RWPE1 (cell line): ENCODE results near the gene MYORG.

Experiments
- CTCF ChIA-PET: fragments of 350-600 bp; sonication (Branson Sonifier 250); formaldehyde crosslinking; extraction: SDS; loops from one replicate; lab custom pipeline; 2021; lab: Yijun Ruan, JAX
- POLR2A ChIA-PET: fragments of 400-600 bp; formaldehyde crosslinking; extraction: SDS; loops from one replicate; lab custom pipeline; 2020; ENCODE audit warnings: antibody characterized with exemption; ENCODE audit not compliant: low non-redundant PET; lab: Yijun Ruan, JAX
- DNase-seq: peaks from one replicate; pipeline ENCODE4 v3.0.0; 2012; ENCODE audit warnings: low spot score
- H3K27ac ChIP-seq: fragments of 450-650 bp; 2 replicates; pipeline ENCODE4 v1.5.1; 2017
- CTCF ChIP-seq: fragments of 450-650 bp; conservative IDR thresholded peaks from 2 replicates; pipeline ENCODE4 v1.5.1; 2017; ENCODE audit warnings: low read depth, mild to moderate bottlenecking

The MYORG gene

GRCh38 chr9:34335376-34335775 is 41.3 kb downstream of the MYORG start:
- TF ChIP-seq CTCF = no peak
- POLR2A ChIA-PET = no interaction called here
- no peak overlapping the region for H3K27ac ChIP-seq

GRCh38 chr9:34334916-34335315 is 41.8 kb downstream of the MYORG start:
- H3K27ac ChIP-seq = no peak overlapping the region
- no peak for TF ChIP-seq CTCF
- POLR2A ChIA-PET = no interaction called here
- CTCF ChIA-PET = interaction anchor here (6.1 kb wide), 1 partner anchor 44 kb away, joined by 54 read pairs; the partner anchor contains the start of gene MYORG
- DNase-seq = no peak

More at GRCh38 chr9:34335376-34335775, 41.3 kb downstream of the MYORG start:
- CTCF ChIA-PET = interaction anchor here (6.1 kb wide), 1 partner anchor 43 kb away, joined by 54 read pairs; the partner anchor contains the start of gene MYORG
- no peak for DNase-seq

GRCh38 chr9:34334337-34334824 is 42.3 kb downstream of the MYORG start:
- ChIA-PET POLR2A (interaction anchor here (1.3 kb wide), 1 partner anchor 42 kb away, joined by 3 read pairs; the partner anchor contains the start of gene MYORG), CTCF (interaction anchor here (6.1 kb wide), 1 partner anchor 44 kb away, joined by 54 read pairs; the partner anchor contains the start of gene MYORG)
- DNase-seq = no peak
- no peak for TF ChIP-seq CTCF
- H3K27ac ChIP-seq = no peak overlapping the region

GRCh38 chr9:34333836-34334235 is 42.9 kb downstream of the MYORG start:
- CTCF ChIA-PET = interaction anchor here (6.1 kb wide), 1 partner anchor 45 kb away, joined by 54 read pairs; the partner anchor contains the start of gene MYORG
- POLR2A ChIA-PET = interaction anchor here (0.7 to 1.3 kb wide), 2 partner anchors 43 to 48 kb away, joined by 3 read pairs; partner anchors contain the start of gene MYORG
- TF ChIP-seq CTCF = no peak
- H3K27ac ChIP-seq = no peak overlapping the region
- no peak for DNase-seq

- POLR2A ChIA-PET = no interaction called here
- peak; percentile 88 for TF ChIP-seq CTCF
- CTCF ChIA-PET = interaction anchor here (0.7 to 6.1 kb wide), 5 partner anchors 12 to 259 kb away, joined by 3 to 54 read pairs (median 5); partner anchors contain the start of gene MYORG
- peak; percentile 38 for DNase-seq
- no peak overlapping the region for H3K27ac ChIP-seq
These were observed 44.4 kb downstream of the MYORG start for GRCh38 chr9:34332076-34332964.

- CTCF ChIA-PET = interaction anchor here (0.5 to 6.1 kb wide), 2 partner anchors 47 to 302 kb away, joined by 3 to 54 read pairs; partner anchors contain the start of gene MYORG
- no peak for DNase-seq
- POLR2A ChIA-PET = interaction anchor here (1.2 kb wide), 1 partner anchor 46 kb away, joined by 4 read pairs; the partner anchor contains the start of gene MYORG
- no peak for TF ChIP-seq CTCF
- no peak overlapping the region for H3K27ac ChIP-seq
These were observed 45.5 kb downstream of the MYORG start for GRCh38 chr9:34331196-34331595.
